ACC112 (cell line): ENCODE data around the gene DPP6.

Experiments used
- H2AFZ ChIP-seq: fragments of 200-600 bp; sonication (generic); one replicate; pipeline ENCODE4 v1.6.0; 2017; ENCODE audit warnings: antibody characterized with exemption, low read length; ENCODE audit not compliant: unreplicated experiment
- H3K27ac ChIP-seq: fragments of 200-600 bp; sonication (generic); 2 replicates; pipeline ENCODE4 v1.5.1; 2014; ENCODE audit warnings: low read depth, mild to moderate bottlenecking, antibody characterized with exemption, low read length, moderate library complexity
- H3K27me3 ChIP-seq: fragments of 200-600 bp; sonication (generic); 2 replicates; pipeline ENCODE4 v1.6.1; 2014; ENCODE audit warnings: mild to moderate bottlenecking, antibody characterized with exemption, low read length, moderate library complexity, mixed read lengths; ENCODE audit not compliant: insufficient read depth
- H3K36me3 ChIP-seq: fragments of 200-600 bp; sonication (generic); 2 replicates; pipeline ENCODE4 v1.6.1; 2016; ENCODE audit warnings: mild to moderate bottlenecking, antibody characterized with exemption, low read length, moderate library complexity, mixed read lengths; ENCODE audit not compliant: insufficient read depth
- H3K4me1 ChIP-seq: fragments of 200-600 bp; sonication (generic); one replicate; pipeline ENCODE4 v1.6.1; 2016; ENCODE audit warnings: low read length, mixed read lengths; ENCODE audit not compliant: insufficient read depth, unreplicated experiment, control insufficient read depth
- H3K4me3 ChIP-seq: fragments of 200-600 bp; sonication (generic); 2 replicates; pipeline ENCODE4 v1.5.1; 2014; ENCODE audit warnings: mild to moderate bottlenecking, low read depth, low read length
- H3K79me2 ChIP-seq: fragments of 200-600 bp; sonication (generic); one replicate; pipeline ENCODE4 v1.6.0; 2016; ENCODE audit warnings: low read length; ENCODE audit not compliant: control insufficient read depth, unreplicated experiment, insufficient read depth

Gene DPP6

DNA sequence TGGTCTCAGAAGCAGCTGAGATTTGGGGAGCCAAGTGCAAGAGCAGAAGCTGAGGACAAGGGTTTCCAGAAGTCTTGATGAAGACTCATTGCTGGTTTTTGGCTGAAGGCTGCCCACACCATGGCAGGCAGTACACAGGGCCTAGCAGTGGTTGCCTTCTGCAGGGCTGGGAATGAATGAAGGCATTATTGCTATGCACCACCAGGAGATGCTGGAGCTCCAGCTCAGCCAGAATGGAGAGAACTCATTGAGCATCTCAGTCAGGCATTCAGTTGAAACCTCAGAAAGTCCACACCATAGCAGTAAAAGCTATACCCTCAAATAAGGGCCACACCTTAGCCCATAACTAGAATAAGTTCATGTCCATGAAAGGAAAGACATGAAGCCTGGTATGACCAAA is 190.5 kb downstream of the DPP6 start:
- Histone ChIP-seq H3K79me2 (no peaks in the 10 kb centered on the region), H3K36me3 (no peaks in the 10 kb centered on the region), H3K27me3 (no peaks in the 10 kb centered on the region), H3K4me3 (no peak overlapping the region), H3K27ac (no peak overlapping the region), H3K4me1 (no peaks in the 10 kb centered on the region), H2AFZ (no peak overlapping the region)

DNA sequence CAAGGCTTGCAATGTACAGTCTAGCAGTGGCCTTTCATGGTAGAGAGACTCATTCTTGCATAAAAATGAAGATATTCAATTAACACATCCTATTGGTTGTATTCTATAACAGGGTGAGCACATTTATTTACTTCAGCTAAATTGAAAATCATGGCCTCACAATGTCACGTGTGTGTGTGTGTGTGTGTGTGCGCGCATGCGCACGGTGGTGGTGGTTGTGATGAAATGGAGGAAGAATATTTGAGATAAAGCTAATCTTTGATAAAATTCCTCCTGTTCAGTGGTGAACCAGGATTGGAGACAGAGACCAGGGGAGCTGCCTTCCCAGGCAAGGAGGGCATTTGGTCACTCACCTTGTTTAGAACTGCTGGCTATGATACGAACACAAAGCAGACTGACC is 199.8 kb downstream of the DPP6 start:
- Histone ChIP-seq H3K36me3 (no peaks in the 10 kb centered on the region), H3K27me3 (no peaks in the 10 kb centered on the region), H3K27ac (no peak overlapping the region), H3K4me1 (no peaks in the 10 kb centered on the region), H3K4me3 (no peak overlapping the region), H2AFZ (no peak overlapping the region), H3K79me2 (no peaks in the 10 kb centered on the region)

DNA sequence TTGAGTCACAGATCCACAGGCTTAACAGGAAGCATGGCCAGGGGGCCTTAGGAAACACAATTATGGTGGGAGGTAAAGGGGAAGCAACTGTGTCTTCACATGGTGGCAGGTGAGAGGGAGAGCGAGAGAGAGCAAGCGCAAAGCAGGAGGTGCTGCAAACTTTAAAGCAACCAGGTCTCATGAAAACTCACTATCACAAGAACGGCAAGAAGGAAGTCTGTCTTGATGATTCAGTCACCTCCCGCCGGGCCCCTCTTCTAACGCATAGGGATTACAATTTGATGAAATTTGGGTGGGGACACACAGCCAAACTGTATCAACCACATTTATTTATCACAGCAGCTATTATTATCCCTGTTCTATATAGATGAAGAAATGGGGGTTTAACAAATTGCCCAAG is 201.6 kb downstream of the DPP6 start:
- Histone ChIP-seq H2AFZ (no peak overlapping the region), H3K79me2 (no peaks in the 10 kb centered on the region), H3K27me3 (no peaks in the 10 kb centered on the region), H3K27ac (no peak overlapping the region), H3K4me3 (no peak overlapping the region), H3K4me1 (no peaks in the 10 kb centered on the region), H3K36me3 (no peaks in the 10 kb centered on the region)

DNA sequence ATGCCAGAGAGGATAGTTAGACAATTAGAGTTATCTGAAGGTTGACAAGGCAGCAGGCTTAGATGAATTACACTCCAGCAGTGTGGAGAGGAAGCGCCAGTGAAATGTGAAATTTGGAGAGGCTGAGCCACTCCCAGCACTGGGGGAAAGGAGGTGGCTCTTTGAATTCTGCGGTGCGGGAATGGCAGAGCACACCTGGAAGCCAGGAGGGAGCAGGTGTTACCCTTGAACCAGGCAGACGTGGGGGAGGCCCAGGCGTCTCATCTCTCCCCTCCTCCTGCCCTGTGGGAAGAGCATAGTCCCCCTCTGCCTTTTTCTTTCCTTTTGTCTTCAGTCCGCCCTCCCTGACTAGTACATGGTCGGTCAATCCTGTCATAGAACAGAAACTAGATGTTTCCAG is 203.1 kb downstream of the DPP6 start:
- Histone ChIP-seq H2AFZ (no peak overlapping the region), H3K4me1 (no peaks in the 10 kb centered on the region), H3K27me3 (no peaks in the 10 kb centered on the region), H3K27ac (no peak overlapping the region), H3K36me3 (no peaks in the 10 kb centered on the region), H3K79me2 (no peaks in the 10 kb centered on the region), H3K4me3 (no peak overlapping the region)

DNA sequence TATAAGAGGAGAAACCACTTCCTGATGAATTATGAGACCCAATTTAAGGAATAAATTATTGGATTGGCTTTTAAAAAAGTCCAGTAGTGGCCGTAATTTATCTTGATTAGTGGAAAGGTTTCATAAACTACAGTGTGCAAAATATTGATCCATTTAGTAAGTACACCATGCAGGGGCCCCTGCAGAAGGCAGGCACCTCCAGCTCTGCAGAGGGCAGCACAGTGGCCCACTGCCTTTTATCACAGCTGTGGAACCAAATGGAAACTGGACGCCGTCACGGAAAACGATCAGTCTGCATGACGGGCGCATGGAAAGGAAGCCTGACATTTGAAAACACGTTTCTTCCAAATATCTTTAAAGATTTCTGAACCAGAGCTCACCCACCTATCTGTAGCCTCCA is 204.0 kb downstream of the DPP6 start:
- no peaks in the 10 kb centered on the region for H3K27me3 ChIP-seq
- no peaks in the 10 kb centered on the region for H3K4me1 ChIP-seq
- H2AFZ ChIP-seq: no peak overlapping the region
- no peak overlapping the region for H3K4me3 ChIP-seq
- no peaks in the 10 kb centered on the region for H3K36me3 ChIP-seq
- H3K79me2 ChIP-seq: no peaks in the 10 kb centered on the region
- H3K27ac ChIP-seq: no peak overlapping the region

DNA sequence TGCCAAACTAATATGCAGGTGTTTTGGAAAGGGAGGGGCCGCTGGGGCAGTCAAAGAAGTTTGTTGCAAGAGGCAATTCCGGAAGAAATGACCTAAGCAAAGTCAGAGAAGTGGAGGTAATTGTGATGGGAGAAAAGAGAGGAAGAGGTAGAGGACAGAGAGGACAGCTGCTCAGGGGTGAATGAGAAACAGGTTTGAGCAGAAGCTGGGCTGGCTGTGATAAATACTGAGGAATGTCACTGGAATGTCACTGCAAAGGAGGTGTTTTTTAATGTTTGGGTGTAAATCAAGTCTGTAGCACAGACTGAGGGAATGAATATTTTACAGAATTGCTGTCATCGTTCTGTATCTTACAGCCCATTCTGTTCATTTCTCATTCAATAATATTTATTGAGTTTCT is 207.2 kb downstream of the DPP6 start:
- no peaks in the 10 kb centered on the region for H3K36me3 ChIP-seq
- no peaks in the 10 kb centered on the region for H3K27me3 ChIP-seq
- no peak overlapping the region for H3K27ac ChIP-seq
- no peaks in the 10 kb centered on the region for H3K4me1 ChIP-seq
- H2AFZ ChIP-seq: no peak overlapping the region
- no peak overlapping the region for H3K4me3 ChIP-seq
- no peaks in the 10 kb centered on the region for H3K79me2 ChIP-seq

DNA sequence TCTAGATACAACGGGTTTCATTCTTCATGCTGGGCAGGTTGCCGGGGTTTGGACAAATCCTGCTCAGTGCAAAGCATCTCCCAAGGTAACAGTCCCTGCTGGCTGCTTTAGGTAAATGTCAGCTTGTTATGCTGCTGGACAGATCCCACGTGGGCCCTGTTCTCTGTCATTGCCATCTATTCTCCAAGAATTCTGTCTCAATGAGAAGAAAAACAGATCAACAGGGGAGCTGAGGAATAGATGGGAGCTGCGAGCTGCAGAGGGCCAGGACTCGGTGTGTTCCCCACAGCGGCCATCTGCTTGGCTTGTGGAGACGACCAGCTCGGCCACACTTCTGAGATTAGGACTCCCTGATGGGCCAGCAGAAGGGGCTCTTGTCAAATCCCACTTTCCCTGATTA is 235.2 kb downstream of the DPP6 start:
- H3K79me2 ChIP-seq: no peaks in the 10 kb centered on the region
- H3K4me3 ChIP-seq: no peak overlapping the region
- H3K4me1 ChIP-seq: no peaks in the 10 kb centered on the region
- no peaks in the 10 kb centered on the region for H3K27me3 ChIP-seq
- H3K27ac ChIP-seq: no peak overlapping the region
- H3K36me3 ChIP-seq: no peaks in the 10 kb centered on the region
- no peak overlapping the region for H2AFZ ChIP-seq

DNA sequence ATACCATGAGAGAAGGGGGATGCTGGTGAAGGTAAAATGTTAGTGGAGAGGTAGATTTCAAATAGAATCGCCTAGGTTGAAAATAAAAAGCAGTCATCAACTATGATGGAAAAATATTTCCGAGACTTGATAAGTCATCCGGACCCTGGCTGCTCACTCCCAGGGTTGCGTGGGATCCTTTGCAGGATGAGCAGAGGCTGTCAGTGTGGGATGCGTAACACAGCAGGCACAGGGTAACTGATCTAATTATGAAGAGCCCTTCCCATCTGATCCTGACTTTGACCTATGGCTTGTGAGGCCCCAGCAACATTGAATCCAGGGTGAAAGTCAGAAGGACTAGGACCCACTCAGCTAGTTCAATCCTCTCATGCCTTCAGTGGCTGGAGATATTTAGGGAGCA is 236.9 kb downstream of the DPP6 start:
- Histone ChIP-seq H3K27ac (no peak overlapping the region), H3K36me3 (no peaks in the 10 kb centered on the region), H3K4me1 (no peaks in the 10 kb centered on the region), H3K27me3 (no peaks in the 10 kb centered on the region), H3K79me2 (no peaks in the 10 kb centered on the region), H2AFZ (no peak overlapping the region), H3K4me3 (no peak overlapping the region)

DNA sequence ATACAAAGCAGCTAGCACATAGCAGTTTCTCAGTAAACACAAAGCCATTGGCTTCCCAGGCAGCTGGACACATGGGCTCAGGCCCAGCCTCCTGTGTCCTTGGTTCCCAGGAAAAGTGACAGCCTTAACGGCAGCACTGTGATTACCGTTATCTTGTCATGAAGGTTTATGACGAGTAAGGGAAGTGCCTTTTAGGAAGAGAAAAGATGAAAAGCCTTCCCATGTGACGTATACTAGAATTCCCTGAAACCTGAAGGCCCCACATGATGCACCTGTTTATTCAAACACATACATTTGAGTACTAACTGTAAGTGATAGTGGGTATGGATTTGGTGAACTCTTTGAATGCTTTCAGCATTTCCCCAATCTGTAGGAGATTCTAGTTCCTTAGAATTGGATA is 244.2 kb downstream of the DPP6 start:
- Histone ChIP-seq H3K79me2 (no peaks in the 10 kb centered on the region), H3K4me1 (no peaks in the 10 kb centered on the region), H3K36me3 (no peaks in the 10 kb centered on the region), H3K4me3 (no peak overlapping the region), H3K27me3 (no peaks in the 10 kb centered on the region), H2AFZ (no peak overlapping the region), H3K27ac (no peak overlapping the region)

DNA sequence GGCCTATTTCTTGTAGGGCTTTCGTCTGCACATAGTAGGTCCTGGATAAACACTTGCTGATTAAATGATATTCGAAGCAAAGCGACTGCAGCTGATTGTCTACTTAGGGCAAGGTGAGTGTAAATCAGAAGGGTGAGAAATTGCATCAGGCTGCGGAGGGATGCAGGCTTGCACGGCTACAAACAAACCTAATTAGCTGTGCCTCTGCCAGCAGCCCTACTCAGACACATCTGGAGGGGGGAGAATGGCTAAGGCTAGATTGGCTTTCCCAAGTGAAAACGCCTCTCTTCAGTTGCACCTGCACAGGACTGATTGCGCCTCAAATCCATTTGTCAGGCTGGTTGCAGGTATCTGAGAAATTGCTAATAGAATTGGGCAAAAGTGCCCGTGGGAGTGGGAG is 247.5 kb downstream of the DPP6 start:
- no peaks in the 10 kb centered on the region for H3K27me3 ChIP-seq
- no peak overlapping the region for H2AFZ ChIP-seq
- no peaks in the 10 kb centered on the region for H3K4me1 ChIP-seq
- H3K4me3 ChIP-seq: no peak overlapping the region
- no peak overlapping the region for H3K27ac ChIP-seq
- H3K36me3 ChIP-seq: no peaks in the 10 kb centered on the region
- no peaks in the 10 kb centered on the region for H3K79me2 ChIP-seq

DNA sequence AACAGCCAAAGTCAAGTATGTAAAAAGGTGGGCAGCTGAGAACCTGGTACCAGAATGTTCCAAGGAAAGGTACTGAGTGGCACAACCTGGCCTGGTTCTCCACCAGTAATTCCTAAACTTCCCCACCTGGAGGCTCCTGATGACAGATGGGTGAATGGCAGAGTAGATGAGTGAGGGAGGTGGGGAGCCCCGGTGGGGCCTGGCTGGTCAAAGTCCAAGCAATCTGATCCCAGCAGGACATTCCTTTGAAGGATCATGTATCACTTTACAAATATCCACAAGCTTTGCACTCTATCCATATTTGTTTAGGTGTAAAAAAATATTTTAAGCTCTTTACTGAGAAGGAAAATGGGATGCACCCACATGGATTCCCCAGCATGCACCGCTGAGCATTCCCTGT is 250.2 kb downstream of the DPP6 start:
- Histone ChIP-seq H3K4me3 (no peak overlapping the region), H3K79me2 (no peaks in the 10 kb centered on the region), H3K27me3 (no peaks in the 10 kb centered on the region), H3K36me3 (no peaks in the 10 kb centered on the region), H3K4me1 (no peaks in the 10 kb centered on the region), H2AFZ (no peak overlapping the region), H3K27ac (no peak overlapping the region)

DNA sequence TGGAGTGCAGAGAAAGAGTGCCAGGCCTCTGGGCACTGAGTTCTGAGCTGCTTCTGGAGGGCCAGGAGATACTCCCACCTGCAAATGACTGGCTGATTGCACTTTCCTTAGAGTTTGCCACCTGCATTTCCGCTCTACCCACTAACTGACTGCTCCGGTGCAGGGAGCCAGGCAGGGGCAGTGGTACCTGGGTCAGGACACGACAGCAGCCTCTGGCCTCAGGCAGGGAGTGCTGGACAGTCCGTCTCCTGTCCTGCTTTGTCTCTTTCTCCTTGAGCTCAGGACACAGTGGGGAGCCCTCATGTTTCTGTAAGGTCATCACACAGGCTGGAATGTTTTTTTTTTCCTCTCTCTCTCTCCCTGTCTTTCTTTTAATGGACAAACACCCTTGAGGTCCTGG is 252.0 kb downstream of the DPP6 start:
- H3K27me3 ChIP-seq: no peaks in the 10 kb centered on the region
- H2AFZ ChIP-seq: no peak overlapping the region
- no peak overlapping the region for H3K4me3 ChIP-seq

More for the DNA sequence above, 252.0 kb downstream of the DPP6 start:
- Histone ChIP-seq H3K4me1 (no peaks in the 10 kb centered on the region), H3K36me3 (no peaks in the 10 kb centered on the region), H3K27ac (no peak overlapping the region), H3K79me2 (no peaks in the 10 kb centered on the region)
